ENCODE data around the gene UBL4B. TPM values are rescaled to one million over a fixed set of nuclear protein-coding genes. Genes with fewer than 3 reads are reported as not detected.

Gene UBL4B
- total and polyA plus RNA-seq, 2 experiments from 2014 or later, result not detected

DNA sequence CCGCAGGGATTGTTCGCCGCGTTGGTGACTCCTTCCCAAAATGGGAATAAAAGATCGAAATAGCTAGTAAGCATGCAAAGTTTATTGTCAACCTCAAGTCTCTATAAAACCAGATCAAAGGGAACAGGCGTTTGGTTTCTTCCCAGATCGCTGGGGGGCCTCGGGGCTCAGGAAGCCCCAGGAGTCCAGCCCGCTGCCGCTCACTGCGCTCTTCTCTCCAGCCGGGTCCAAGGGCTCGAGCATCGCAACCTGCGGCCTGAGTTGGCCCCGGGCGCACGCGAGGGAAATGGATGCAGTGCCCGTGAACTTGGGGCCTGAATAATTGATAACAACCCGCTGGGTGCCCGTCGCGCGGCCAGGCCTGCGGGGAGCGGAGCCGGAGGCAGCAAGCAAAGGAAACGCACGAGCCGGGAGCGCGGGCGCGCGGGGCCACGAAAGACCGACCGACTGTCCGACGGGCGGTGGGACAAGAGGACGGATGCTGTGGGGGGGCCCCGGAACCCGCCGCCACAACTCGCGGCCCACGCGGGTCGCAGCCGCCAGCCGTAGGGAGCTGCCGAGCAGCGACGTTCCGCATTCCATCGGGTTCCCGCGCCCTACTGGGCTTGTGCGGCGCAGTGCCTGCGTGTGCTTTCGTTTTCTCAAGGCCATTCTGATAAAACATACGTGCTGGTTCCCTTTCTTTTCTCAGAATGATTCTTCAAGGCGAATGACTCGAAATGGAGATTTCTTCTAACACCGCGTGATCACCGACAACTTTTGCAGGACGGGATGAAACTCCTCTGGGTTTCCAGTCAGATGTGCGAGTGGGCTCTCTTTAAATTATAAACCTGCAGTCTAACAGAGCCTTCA is 27.8 kb upstream of the UBL4B start:
- peak; percentile 69 for DNase-seq (ENCODE audit: low spot score)
- H4K20me1 ChIP-seq (ENCODE audit: insufficient read depth, poor library complexity, severe bottlenecking), result no peaks in the 10 kb centered on the region
- H3K27me3 ChIP-seq, result peaks cover 58% of the 10 kb centered on the region
- H3K36me3 ChIP-seq (replicated peaks; ENCODE audit: insufficient read depth, low read depth), result no peaks in the 10 kb centered on the region
- no peaks in the 10 kb centered on the region for H3K9me2 ChIP-seq (replicated peaks; ENCODE audit: insufficient read depth)
- peak overlapping the region; percentile 100 for H3K4me2 ChIP-seq
- H3K4me3 ChIP-seq, result peak overlapping the region; percentile 52
- H3K79me2 ChIP-seq, result no peaks in the 10 kb centered on the region
- TF ChIP-seq EZH2phosphoT487 (IDR thresholded peaks at IDR 0.05; ENCODE audit: low read depth, severe bottlenecking, unreplicated experiment) (peak; percentile 55), CTCF (IDR thresholded peaks at IDR 0.05; ENCODE audit: poor library complexity) (no peak), EZH2 (IDR thresholded peaks at IDR 0.05; ENCODE audit: borderline replicate concordance) (peak; percentile 91)
- H3K4me1 ChIP-seq (ENCODE audit: insufficient read depth), result peaks cover 18% of the 10 kb centered on the region
- WGBS (ENCODE audit: low lambda C conversion rate, missing lambda C conversion rate), result 5% methylated on average over 72 of the region's 72 CpGs
- no peaks in the 10 kb centered on the region for H3K9me3 ChIP-seq (ENCODE audit: low read depth)
- H3K27ac ChIP-seq, result no peak overlapping the region
- peak overlapping the region; percentile 95 for H2AFZ ChIP-seq

DNA sequence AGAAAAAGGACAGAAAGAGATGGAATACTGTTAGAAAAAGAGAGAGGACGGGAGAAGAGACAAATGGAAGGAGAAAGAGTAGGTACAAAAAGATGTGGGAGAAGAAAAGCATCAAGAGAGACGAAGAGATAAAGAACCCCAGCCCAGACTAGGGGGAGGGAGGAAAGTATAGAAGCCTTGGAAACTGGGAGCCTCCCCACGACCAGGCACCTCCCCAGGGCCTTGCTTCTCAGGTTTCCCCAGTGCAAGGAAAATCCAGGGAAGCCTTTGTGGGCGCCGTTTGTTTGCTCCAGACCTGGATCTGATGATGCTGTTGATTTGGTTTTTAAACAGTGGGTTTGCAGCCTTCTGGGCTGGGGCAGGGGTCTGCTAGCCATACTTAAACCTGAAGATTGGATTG is 26.6 kb upstream of the UBL4B start:
- 56% methylated on average over 5 of the region's 5 CpGs for WGBS (ENCODE audit: low lambda C conversion rate, missing lambda C conversion rate)
- H3K9me2 ChIP-seq (replicated peaks; ENCODE audit: insufficient read depth), result no peaks in the 10 kb centered on the region
- H3K79me2 ChIP-seq, result no peaks in the 10 kb centered on the region
- peaks cover 58% of the 10 kb centered on the region for H3K27me3 ChIP-seq
- H3K36me3 ChIP-seq (replicated peaks; ENCODE audit: insufficient read depth, low read depth), result no peaks in the 10 kb centered on the region
- H3K4me2 ChIP-seq, result no peak overlapping the region
- no peak for TF ChIP-seq EZH2phosphoT487 (IDR thresholded peaks at IDR 0.05; ENCODE audit: low read depth, severe bottlenecking, unreplicated experiment)
- no peak for TF ChIP-seq EZH2 (IDR thresholded peaks at IDR 0.05; ENCODE audit: borderline replicate concordance)
- TF ChIP-seq CTCF (IDR thresholded peaks at IDR 0.05; ENCODE audit: poor library complexity), result no peak
- DNase-seq (ENCODE audit: low spot score), result no peak
- no peak overlapping the region for H3K27ac ChIP-seq
- H4K20me1 ChIP-seq (ENCODE audit: insufficient read depth, poor library complexity, severe bottlenecking), result no peaks in the 10 kb centered on the region
- no peak overlapping the region for H2AFZ ChIP-seq
- peaks cover 18% of the 10 kb centered on the region for H3K4me1 ChIP-seq (ENCODE audit: insufficient read depth)
- no peaks in the 10 kb centered on the region for H3K9me3 ChIP-seq (ENCODE audit: low read depth)
- H3K4me3 ChIP-seq, result no peak overlapping the region

DNA sequence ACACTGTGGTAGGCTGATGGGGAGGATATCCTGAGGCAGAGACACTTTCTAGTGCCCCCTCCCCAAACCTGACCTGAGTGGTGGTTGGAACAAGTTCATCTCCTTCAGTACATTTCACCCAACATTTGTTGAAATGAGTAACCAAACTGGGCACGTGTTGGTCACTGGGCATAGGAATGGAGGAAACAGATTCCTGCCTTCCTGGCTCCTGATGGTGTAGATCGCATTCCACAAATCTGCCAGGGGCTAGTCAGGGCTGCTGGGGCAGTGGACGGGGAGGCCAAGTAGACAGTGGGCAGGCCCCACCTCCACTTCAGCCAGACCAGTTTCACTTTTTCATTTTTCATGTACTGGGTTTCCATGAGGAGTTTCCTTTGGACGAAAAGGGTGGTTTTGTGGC is 25.3 kb upstream of the UBL4B start:
- no peak overlapping the region for H3K4me2 ChIP-seq
- no peak for DNase-seq (ENCODE audit: low spot score)
- H3K36me3 ChIP-seq (replicated peaks; ENCODE audit: insufficient read depth, low read depth), result no peaks in the 10 kb centered on the region
- peaks cover 62% of the 10 kb centered on the region for H3K27me3 ChIP-seq
- H3K79me2 ChIP-seq, result no peaks in the 10 kb centered on the region
- no peaks in the 10 kb centered on the region for H3K9me3 ChIP-seq (ENCODE audit: low read depth)
- 72% methylated on average over 4 of the region's 4 CpGs for WGBS (ENCODE audit: low lambda C conversion rate, missing lambda C conversion rate)
- no peaks in the 10 kb centered on the region for H4K20me1 ChIP-seq (ENCODE audit: insufficient read depth, poor library complexity, severe bottlenecking)
- H3K4me3 ChIP-seq, result no peak overlapping the region
- no peak overlapping the region for H3K27ac ChIP-seq
- TF ChIP-seq CTCF (IDR thresholded peaks at IDR 0.05; ENCODE audit: poor library complexity), result no peak
- no peak for TF ChIP-seq EZH2 (IDR thresholded peaks at IDR 0.05; ENCODE audit: borderline replicate concordance)
- no peak for TF ChIP-seq EZH2phosphoT487 (IDR thresholded peaks at IDR 0.05; ENCODE audit: low read depth, severe bottlenecking, unreplicated experiment)
- H3K9me2 ChIP-seq (replicated peaks; ENCODE audit: insufficient read depth), result no peaks in the 10 kb centered on the region
- H3K4me1 ChIP-seq (ENCODE audit: insufficient read depth), result peaks cover 18% of the 10 kb centered on the region
- no peak overlapping the region for H2AFZ ChIP-seq
